Stimulated activated CD4-positive, alpha-beta T cell treated with anti-CD3 and anti-CD28 coated beads, Interleukin-12 subunit alpha, Interleukin-12 subunit beta, amount 100 ng/mL, for 48 hours (primary cell): Measurements from ENCODE around the gene PALM3.

ENCODE experiments used
- DNase-seq, 3 donors: peaks; one replicate each; pipeline ENCODE4 v3.0.0-alpha.2; 2020; ENCODE audit warnings: low read depth in 2 of 3, low spot score in 1 of 3

Gene PALM3, protein sequence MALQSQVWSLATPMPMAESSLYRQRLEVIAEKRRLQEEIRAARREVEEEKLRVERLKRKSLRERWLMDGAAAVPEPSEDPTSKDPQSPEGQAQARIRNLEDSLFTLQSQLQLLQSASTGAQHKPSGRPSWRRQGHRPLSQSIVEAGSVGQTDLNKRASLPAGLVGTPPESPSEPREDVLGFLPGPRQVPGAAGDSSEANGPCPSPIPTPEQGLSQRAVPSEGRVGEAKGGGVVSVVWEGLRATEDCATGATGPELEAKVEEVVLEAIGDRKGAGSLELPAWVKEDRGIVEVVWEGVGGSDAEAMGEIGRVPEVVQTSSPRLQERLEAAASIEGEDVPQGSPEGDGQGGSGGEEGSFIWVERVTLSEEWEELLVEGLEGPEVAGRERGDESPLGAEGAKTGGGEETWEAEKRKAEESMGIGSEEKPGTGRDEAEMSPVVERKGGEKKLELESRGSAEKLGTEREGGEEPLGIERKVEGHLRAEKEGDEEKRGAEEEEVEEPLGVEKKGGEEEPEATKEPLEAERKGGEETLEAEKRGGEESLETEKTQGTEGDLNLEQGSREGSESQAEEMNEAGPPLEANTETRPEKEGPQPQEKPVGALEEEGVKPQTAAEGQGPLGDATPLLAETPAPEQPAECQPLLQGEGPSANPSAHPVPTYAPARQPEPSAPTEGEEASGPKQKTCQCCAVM

GRCh38 chr19:14061751-14062557, at the start of gene PALM3:
Gene PALM3 (minus strand): TSS chr19:14062076. CDS start chr19:14061980, 96 bp downstream.
- DNase-seq: no peak

DNA sequence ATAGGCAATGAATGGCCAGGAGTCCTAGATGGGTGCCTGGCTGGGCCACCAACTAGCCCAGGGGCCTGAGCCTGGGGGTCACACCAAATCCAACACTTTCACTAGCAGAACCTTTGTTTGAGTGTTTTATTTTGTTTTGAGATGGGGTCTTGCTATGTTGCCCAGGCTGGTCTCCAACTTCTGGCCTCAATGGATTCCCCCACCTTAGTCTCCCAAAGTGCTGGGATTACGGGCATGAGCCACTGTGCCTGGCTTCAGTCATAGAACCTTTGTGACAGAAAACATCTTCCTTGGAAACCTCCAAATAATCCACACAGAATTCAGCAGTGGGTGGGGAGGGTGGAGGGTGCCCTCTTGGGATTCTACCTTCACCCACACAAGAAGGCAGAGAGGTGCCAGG, 49.6 kb upstream of the PALM3 start:
- DNase-seq: no peak

DNA sequence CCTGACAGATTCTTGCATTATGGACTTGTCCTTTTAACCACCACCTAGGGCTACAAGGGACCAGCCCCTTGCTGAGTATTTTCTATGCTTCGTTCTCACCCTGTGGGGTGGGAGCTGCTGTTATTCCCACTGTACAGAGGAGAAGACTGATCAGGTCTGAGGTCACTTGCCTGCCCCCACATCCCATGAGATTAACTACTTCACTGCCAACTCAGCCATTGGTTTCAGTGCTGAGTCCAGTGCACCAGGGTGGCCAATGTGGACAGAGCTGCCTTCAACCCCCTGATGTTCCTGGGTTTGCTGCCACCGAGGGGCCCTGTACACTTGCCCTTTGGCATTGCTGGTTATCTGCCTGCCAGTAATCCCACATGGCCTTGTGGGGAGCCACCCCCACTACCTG, 48.8 kb upstream of the PALM3 start:
- no peak for DNase-seq

DNA sequence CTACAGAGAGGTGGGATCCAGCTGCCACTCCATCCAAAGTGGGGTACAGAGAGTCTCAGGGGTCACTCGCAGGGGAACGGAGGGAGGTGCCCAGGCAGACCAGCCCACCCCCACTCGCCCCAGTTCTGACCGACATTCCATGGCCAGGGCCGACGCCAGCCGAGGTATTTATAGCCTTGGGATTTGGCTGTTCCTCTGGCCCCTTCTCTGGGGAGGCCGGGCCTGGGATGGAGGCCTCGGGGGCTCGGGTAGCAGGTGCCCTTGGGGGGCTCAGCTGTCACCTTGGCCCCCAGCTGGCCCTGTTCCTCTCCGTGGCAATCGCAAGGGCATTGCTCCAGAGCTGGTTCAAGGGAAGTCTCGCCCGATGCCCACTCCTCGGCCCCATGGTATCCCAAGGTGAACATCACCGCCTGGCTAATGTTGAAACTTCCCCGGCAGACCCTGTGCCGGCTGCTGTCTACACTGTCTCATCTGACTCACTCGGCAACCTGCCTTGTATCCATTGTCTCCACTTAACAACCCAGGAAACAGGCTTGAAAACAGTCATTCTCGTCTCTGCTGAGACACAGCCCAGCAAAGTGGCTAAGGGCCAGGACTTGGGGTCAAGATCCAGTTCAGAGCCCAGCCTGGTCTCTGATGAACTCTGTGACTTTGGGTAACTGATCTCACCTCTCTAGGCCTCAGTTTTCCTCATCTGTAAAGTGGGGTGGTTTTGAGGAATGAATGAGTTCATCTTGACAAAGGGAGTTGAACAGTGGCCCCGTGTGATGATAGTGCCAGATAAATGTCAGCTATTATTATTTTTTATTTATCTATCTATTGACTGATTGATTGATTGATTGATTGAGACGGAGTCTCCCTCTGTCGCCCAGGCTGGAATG, 45.9 kb upstream of the PALM3 start:
- no peak for DNase-seq

- no peak for DNase-seq
Observed at GRCh38 chr19:14106840-14107239, 45.0 kb upstream of the PALM3 start.

- no peak for DNase-seq
Observed at GRCh38 chr19:14105680-14106079, 43.8 kb upstream of the PALM3 start.

DNA sequence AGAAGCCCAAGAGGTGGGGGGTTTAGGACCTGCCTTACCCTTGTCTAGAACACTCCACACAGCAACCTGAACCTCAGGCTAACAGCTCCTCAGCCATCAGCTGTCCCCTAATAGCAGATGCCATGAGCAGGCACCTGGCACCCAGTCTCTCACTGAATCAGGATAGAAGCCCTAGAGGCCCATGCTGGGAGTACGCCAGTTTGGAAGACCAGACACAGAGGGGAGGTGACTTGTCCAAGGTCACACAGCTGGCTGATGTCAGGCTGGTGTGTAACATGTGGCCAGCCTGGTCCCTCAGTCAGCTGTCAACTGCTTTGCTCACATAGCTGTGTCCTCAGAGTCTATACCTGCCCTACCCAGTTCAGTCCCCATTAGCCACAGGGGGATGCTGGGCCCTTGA, 41.4 kb upstream of the PALM3 start:
- no peak for DNase-seq

- DNase-seq: no peak
Observed at GRCh38 chr19:14102756-14103155, 40.9 kb upstream of the PALM3 start.

DNA sequence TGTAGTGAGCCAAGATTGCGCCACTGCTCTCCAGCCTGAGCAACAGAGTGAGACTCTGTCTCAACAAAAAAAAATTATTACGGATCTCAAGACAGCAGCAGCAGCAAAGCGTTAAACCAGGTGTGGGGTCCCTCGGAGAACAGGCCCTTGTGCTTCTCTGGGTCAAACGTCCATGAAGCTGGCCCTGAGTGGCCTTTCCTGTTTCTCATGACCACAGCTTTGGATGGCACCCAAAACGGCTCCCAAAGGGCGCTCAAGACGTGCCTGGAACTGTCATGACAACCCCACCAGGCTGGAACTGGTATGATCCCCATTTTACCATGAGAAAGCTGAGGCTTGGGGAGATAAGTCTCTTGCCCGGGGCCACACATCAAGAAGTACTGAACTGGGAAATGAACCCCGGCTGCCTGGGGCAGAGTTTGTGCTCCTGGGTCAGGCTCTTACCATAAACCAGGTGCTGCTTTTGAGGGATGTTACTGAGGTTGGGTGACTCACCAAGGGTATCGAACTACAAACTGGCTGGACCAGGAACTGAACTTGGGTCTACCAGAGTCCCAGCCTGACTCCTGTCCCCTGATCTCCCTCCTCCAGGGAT, 40.3 kb upstream of the PALM3 start:
- DNase-seq: no peak

DNA sequence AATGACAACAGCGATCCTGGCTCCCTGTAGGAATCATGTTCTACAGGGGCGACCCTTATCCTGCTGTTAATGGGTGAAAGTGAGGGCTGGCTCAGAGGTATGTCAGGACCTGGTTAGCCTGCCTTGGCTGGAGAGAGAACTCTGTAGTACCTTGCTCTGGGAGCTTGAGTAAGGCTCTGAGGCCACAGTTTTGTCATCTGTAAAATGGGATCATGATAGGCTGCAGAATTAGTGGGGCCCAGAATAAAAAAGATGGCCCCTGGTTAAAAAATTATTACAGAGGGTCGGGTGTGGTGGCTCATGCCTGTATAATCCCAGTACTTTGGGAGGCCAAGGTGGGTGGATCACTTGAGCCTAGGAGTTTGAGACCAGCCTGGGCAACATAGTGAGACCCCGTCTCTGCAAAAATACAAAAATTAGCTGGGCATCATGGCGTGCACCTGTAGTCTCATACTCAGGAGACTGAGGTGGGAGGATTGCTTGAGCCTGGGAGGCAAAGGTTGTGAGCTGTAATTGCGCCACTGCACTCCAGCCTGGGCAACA, 39.2 kb upstream of the PALM3 start:
- no peak for DNase-seq

- DNase-seq: no peak
Observed at GRCh38 chr19:14097532-14098151, 35.8 kb upstream of the PALM3 start.

DNA sequence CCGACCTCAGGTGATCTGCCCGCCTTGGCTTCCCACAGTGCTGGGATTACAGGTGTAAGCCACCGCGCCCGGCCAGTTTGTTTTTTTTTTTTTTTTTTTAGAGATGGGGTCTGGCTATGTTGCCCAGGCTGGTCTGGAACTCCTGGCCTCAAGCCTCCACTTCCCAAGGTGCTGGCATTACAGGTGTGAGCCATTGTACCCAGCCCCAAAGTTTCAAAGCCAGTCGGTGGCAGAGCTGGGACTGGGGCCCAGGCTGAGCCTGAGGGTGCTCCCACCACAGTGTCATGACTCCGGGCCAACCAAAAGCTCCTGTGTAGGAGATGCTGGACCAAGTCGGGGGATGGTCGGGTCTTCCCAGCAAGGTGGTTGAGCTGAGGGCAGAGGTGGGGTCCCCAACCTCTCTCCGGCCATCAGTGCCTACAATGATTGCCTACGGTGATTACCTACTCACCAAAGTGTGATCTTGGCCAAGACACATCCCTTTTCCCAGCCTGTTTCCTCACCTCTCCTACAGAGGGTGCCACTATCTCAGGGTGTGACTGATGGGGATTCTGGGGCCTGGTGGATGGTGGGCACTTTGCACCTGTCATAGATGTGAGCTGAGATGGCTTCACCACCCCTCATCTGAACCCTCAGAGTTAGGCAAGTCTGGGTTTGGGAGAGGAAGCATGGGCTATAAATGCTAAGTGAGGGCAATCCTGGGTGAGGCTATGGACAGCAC, 34.6 kb upstream of the PALM3 start:
- no peak for DNase-seq

DNA sequence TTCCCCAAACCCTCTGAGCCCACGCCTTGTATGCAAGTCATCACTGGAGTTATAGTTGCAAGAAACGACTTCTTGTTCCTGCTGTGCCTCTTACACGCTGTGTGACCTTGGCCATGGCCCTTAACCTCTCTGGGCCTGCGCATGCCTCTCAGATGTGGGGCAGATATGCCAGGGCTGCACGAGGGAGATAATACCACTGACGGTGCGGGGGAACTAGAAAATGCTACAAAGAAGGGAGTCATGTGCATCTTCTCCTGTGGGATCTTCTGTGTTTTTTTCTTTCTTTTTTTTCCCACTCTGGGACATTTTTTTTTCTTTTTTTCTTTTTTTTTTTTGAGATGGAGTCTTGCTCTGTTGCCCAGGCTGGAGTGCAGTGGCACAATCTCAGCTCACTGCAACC, 33.0 kb upstream of the PALM3 start:
- DNase-seq: no peak

DNA sequence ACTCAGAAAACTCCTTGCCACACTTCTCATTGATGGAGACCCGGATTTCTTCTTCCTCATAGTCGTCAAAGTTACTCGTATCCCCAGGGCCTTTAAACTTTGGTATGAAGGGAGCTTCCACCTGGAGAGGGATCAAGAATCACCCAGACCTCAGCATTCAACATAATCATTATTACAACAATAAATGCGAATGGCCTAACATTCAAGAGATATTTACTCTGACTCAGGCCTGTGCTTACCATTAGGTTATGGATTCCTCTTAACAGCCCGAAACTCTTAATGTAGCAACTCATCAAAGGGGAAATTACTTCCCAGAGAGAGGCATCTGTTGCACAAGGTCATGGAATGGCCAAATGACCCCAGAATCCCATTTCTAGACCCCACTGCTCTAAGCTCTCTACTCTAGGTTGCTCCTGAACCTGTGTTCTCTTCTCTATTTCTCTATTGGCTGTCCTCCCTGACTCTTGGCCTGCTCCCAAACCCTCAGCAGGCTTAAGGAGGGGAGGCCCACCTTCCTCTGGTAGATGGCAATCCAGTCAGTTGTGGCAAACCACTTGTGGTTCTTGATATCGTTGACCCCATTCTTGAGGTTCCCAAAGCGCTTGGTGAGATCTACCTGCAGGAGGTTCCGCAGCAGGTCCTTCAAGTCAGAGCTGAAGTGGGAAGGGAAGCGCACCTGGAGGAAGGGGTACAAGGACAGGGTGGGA, 31.4 kb upstream of the PALM3 start:
- DNase-seq: no peak

DNA sequence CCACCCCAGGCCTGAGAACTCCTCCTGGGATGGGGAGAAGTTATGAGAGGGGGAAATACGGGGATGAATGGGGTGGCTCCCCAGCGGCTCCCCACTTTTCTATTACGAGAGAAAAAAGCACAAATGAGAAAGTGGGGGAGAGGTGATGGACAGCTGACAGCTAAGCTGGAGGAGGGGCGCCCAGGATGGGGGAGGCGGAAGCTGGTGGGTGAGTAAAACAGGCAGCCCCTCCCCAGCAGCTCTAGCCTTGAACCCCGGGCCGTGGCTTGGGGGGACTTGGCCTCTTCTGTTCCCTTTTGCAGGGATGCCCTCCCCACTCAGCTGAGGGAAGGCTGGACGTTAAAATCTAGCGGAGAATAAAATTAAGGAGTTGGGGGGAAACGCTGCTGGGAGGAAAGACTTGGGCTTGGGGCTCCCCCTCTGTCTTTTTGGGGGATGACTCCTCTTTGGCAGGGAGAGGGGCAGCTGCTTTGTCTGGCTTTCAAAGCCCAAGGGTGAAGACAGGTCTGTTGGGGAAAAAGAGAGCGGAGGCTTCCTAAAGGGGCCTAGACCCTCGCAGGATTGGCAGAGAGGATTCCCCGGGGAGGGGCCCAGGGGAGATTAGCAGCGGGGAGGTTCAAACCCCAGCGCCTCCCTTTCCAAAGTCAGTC, 30.1 kb upstream of the PALM3 start:
- no peak for DNase-seq

GRCh38 chr19:14091081-14091812, 29.4 kb upstream of the PALM3 start:
- peak; percentile 44 to 72 (median 61) for DNase-seq

GRCh38 chr19:14090509-14091080, 28.7 kb upstream of the PALM3 start, which contains the start of gene SAMD1:
Gene SAMD1 (minus strand): TSS chr19:14090751.
- peak; percentile 55 to 76 (median 61) for DNase-seq
